HCT116 (cell line): ENCODE results near the gene SERAC1. TPM values are rescaled to one million over a fixed set of nuclear protein-coding genes. Genes with fewer than 3 reads are reported as not detected.

Experiments
- ATAC-seq: fragments of 200-7000 bp; cut with Tn5 transposase; 2 replicates; pipeline ENCODE4 v1.9.1; 2020; ENCODE audit warnings: mild to moderate bottlenecking, moderate library complexity
- BruUV-seq: library from RNA; stranded (reverse); fragments of 400-500 nt; replicated peaks from 2 replicates; lab custom pipeline; 2021; lab: Mats Ljungman, UMichigan
- CTCF ChIA-PET: fragments of 300-600 bp; sonication (Branson Sonifier 250); formaldehyde crosslinking; loops from one replicate; lab custom pipeline; 2021; ENCODE audit warnings: antibody characterized with exemption; lab: Charles Lee
- POLR2A ChIA-PET: fragments of 300-600, 350-600 bp; sonication (Branson Sonifier 250); formaldehyde crosslinking; loops from one replicate; lab custom pipeline; 2021; ENCODE audit warnings: antibody characterized with exemption; lab: Charles Lee
- RAD21 ChIA-PET, 2 experiments: fragments of 300-600 bp; sonication (Branson Sonifier 250); formaldehyde crosslinking; loops; one replicate each; lab custom pipeline; 2023; ENCODE audit warnings: low total read pairs in 2 of 2; ENCODE audit not compliant: uncharacterized antibody in 2 of 2, unreplicated experiment in 2 of 2, low non-redundant PET in 1 of 2; lab: Charles Lee
- DNase-seq: peaks from one replicate; pipeline ENCODE4 v3.0.0-alpha.2; 2010; ENCODE audit warnings: low read depth, low spot score
- H2AFZ ChIP-seq: fragments of 200-600 bp; shearing (Covaris generic), sonication (generic); 2 replicates; pipeline ENCODE4 v1.6.1; 2017; ENCODE audit warnings: low read depth, mixed run types, mixed read lengths, antibody characterized with exemption, low read length; ENCODE audit not compliant: poor library complexity, severe bottlenecking
- H3K27ac ChIP-seq: 2 replicates; pipeline ENCODE4 v1.5.1; 2012; ENCODE audit warnings: low read depth, low read length
- H3K27me3 ChIP-seq: fragments of 200-600 bp; sonication (generic); 2 replicates; pipeline ENCODE4 v1.6.1; 2016; ENCODE audit warnings: mixed run types, low read length, mixed read lengths; ENCODE audit not compliant: insufficient read depth
- H3K36me3 ChIP-seq, 2 experiments: fragments of 200-500 bp in 1 of 2; fragments of 200-600 bp in 1 of 2; sonication (Bioruptor generic) in 1 of 2; sonication (generic) in 1 of 2; 2 replicates each; pipeline versions ENCODE4 v1.5.1 to v1.6.1; 2014 to 2016; ENCODE audit warnings: low read length in 2 of 2, inconsistent platforms in 1 of 2, mixed read lengths in 1 of 2, mixed run types in 1 of 2; ENCODE audit not compliant: insufficient read depth in 2 of 2, control insufficient read depth in 1 of 2
- H3K4me1 ChIP-seq, 2 experiments: fragments of 200-600 bp in 1 of 2; sonication (generic) in 1 of 2; 2 replicates each; pipeline versions ENCODE4 v1.5.1 to v1.6.1; 2012 to 2017; ENCODE audit warnings: low read length in 2 of 2, inconsistent platforms in 1 of 2, mild to moderate bottlenecking in 1 of 2, mixed read lengths in 1 of 2, mixed run types in 1 of 2, moderate library complexity in 1 of 2; ENCODE audit not compliant: insufficient read depth in 2 of 2, control insufficient read depth in 1 of 2
- H3K4me2 ChIP-seq: fragments of 200-600 bp; sonication (generic); 2 replicates; pipeline ENCODE4 v1.6.1; 2017; ENCODE audit warnings: mixed run types, low read length, mixed read lengths
- H3K4me3 ChIP-seq, 2 experiments: fragments of 200-600 bp in 1 of 2; sonication (generic) in 1 of 2; replicated peaks in 1 of 2; 2 replicates each; pipeline ENCODE4 v1.5.1; 2011 to 2016; ENCODE audit warnings: low read length in 2 of 2, control low read depth in 1 of 2, low read depth in 1 of 2, mild to moderate bottlenecking in 1 of 2, mixed read lengths in 1 of 2, mixed run types in 1 of 2
- H3K79me2 ChIP-seq: fragments of 200-600 bp; sonication (generic); 2 replicates; pipeline ENCODE4 v1.6.1; 2017; ENCODE audit warnings: mild to moderate bottlenecking, mixed run types, low read length, moderate library complexity, mixed read lengths; ENCODE audit not compliant: insufficient read depth
- H3K9ac ChIP-seq: fragments of 200-600 bp; sonication (generic); 2 replicates; pipeline ENCODE4 v1.6.1; 2016; ENCODE audit warnings: low read length, mixed read lengths
- H3K9me2 ChIP-seq: fragments of 200-600 bp; sonication (generic), shearing (Covaris generic); 2 replicates; pipeline ENCODE4 v1.6.1; 2017; ENCODE audit warnings: mixed run types, mild to moderate bottlenecking, moderate library complexity; ENCODE audit not compliant: insufficient read depth
- H3K9me3 ChIP-seq, 2 experiments: fragments of 200-500 bp in 1 of 2; fragments of 200-600 bp in 1 of 2; sonication (Bioruptor generic) in 1 of 2; sonication (generic) in 1 of 2; 2 replicates each; pipeline ENCODE4 v1.6.1; 2014 to 2017; ENCODE audit warnings: low read length in 2 of 2, mixed read lengths in 2 of 2, inconsistent platforms in 1 of 2, low read depth in 1 of 2, mild to moderate bottlenecking in 1 of 2, mixed run types in 1 of 2, moderate library complexity in 1 of 2; ENCODE audit not compliant: control insufficient read depth in 1 of 2, insufficient read depth in 1 of 2
- H4K20me1 ChIP-seq: fragments of 200-600 bp; sonication (generic), shearing (Covaris generic); 2 replicates; pipeline ENCODE4 v1.6.1; 2017; ENCODE audit warnings: mixed run types, mild to moderate bottlenecking, moderate library complexity; ENCODE audit not compliant: insufficient read depth
- CEBPB ChIP-seq: IDR thresholded peaks from 2 replicates; pipeline ENCODE4 v1.6.1; 2012; ENCODE audit warnings: low read depth
- EGR1 ChIP-seq: IDR thresholded peaks from 2 replicates; pipeline ENCODE4 v1.6.1; 2012; ENCODE audit warnings: low read depth
- ELF1 ChIP-seq: IDR thresholded peaks from 2 replicates; pipeline ENCODE4 v1.6.1; 2012; ENCODE audit warnings: low read depth, borderline replicate concordance
- EZH2 ChIP-seq: fragments of 200-600 bp; sonication (generic); IDR thresholded peaks from 2 replicates; pipeline ENCODE4 v1.6.1; 2017; ENCODE audit warnings: antibody characterized with exemption, mixed run types
- EZH2phosphoT487 ChIP-seq: fragments of 200-600 bp; IDR thresholded peaks from 2 replicates; pipeline ENCODE4 v1.6.1; 2018; ENCODE audit warnings: antibody characterized with exemption, borderline replicate concordance
- JUND ChIP-seq: IDR thresholded peaks from 2 replicates; pipeline ENCODE4 v1.6.1; 2012
- RAD21 ChIP-seq: IDR thresholded peaks from 2 replicates; pipeline ENCODE4 v1.6.1; 2012; ENCODE audit warnings: low read depth, mild to moderate bottlenecking
- SIN3A ChIP-seq: IDR thresholded peaks from 2 replicates; pipeline ENCODE4 v1.6.1; 2012; ENCODE audit warnings: low read depth
- SP1 ChIP-seq: IDR thresholded peaks from 2 replicates; pipeline ENCODE4 v1.6.1; 2012; ENCODE audit warnings: low read depth
- SRF ChIP-seq: IDR thresholded peaks from 2 replicates; pipeline ENCODE4 v1.6.1; 2012; ENCODE audit warnings: low read depth
- YY1 ChIP-seq: IDR thresholded peaks from 2 replicates; pipeline ENCODE4 v1.6.1; 2011; ENCODE audit warnings: low read length, low read depth, moderate library complexity, mild to moderate bottlenecking; ENCODE audit not compliant: insufficient replicate concordance; ENCODE audit errors: extremely low read depth
- ZNF274 ChIP-seq: fragments of 200-500 bp; sonication (Bioruptor generic); IDR thresholded peaks from 2 replicates; pipeline ENCODE4 v1.6.1; 2014; ENCODE audit warnings: mild to moderate bottlenecking, low read depth, low read length, inconsistent platforms
- intact Hi-C: fragments of 100-400 bp; cut with micrococcal nuclease; formaldehyde crosslinking; loops from 2 replicates; pipeline ENCODE4 v1.10.0; 2022
- total RNA-seq: library from RNA; stranded (reverse); gene quantifications from one replicate; pipeline ENCODE4 v1.2.1, GENCODE V29; 2021; ENCODE audit not compliant: unreplicated experiment
- TF ChIP-seq, protein P1 (sequence below): IDR thresholded peaks from 2 replicates; pipeline ENCODE4 v1.6.1; 2012

SERAC1 gene
- total RNA-seq, 1 experiment from 2014 or later, result 7.6 TPM

DNA sequence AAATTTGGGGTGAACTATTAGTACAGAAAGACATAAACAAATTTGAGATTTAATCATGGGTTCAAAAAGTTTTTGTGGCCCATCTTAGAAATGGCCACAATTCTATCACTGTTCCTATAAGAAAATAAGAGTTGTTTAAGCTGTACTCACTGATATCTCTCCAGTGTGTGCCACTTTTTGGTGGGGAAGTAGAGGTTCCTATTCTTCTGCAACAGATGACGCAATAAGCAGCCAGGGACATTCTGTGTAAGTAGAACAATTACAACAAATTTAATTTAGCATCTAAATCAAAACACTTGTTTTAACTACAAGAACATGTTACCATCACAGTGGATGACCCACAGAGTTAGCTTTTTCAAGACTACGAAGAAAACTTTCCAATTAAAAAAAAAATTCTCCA, 9.9 kb downstream of the SERAC1 start:
- no peak overlapping the region for H2AFZ ChIP-seq
- TF ChIP-seq SIN3A (no peak), ZNF274 (no peak), EGR1 (no peak), YY1 (no peak)
- TF ChIP-seq, protein P1, sequence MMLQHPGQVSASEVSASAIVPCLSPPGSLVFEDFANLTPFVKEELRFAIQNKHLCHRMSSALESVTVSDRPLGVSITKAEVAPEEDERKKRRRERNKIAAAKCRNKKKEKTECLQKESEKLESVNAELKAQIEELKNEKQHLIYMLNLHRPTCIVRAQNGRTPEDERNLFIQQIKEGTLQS, result no peak
- H3K79me2 ChIP-seq, result 0 out of 2 replicates have a peak, but pooled peaks cover 5% of the 10 kb centered on the region
- no TSS peak for BruUV-seq
- ChIA-PET POLR2A (no interaction called here), CTCF (interaction anchor here (1.3 kb wide), 1 partner anchor 13 kb away, joined by 4 read pairs; no protein-coding TSS in a partner anchor), RAD21 (interaction anchor here in 1 of 2 experiments (0.6 kb wide), 1 partner anchor 13 kb away, joined by 4 read pairs; no protein-coding TSS in a partner anchor)
- DNase-seq (no peak), ATAC-seq (no peak)
- no peaks in the 10 kb centered on the region for H3K9me2 ChIP-seq
- H4K20me1 ChIP-seq, result 0 out of 2 replicates have a peak, but pooled peaks cover 3% of the 10 kb centered on the region
- peaks cover 6 to 24% of the 10 kb centered on the region in 2 experiments; a peak in 2 of 4 replicates for H3K4me1 ChIP-seq
- H3K27ac ChIP-seq, result no peak overlapping the region
- intact Hi-C loops, result no loop called here
- H3K4me2 ChIP-seq, result no peak overlapping the region
- H3K27me3 ChIP-seq, result no peaks in the 10 kb centered on the region
- no peak overlapping the region for H3K4me3 ChIP-seq
- 0 out of 4 replicates have a peak, but pooled peaks cover 0 to 3% of the 10 kb centered on the region in 2 experiments for H3K36me3 ChIP-seq
- no peaks in the 10 kb centered on the region for H3K9me3 ChIP-seq
- no peak overlapping the region for H3K9ac ChIP-seq

DNA sequence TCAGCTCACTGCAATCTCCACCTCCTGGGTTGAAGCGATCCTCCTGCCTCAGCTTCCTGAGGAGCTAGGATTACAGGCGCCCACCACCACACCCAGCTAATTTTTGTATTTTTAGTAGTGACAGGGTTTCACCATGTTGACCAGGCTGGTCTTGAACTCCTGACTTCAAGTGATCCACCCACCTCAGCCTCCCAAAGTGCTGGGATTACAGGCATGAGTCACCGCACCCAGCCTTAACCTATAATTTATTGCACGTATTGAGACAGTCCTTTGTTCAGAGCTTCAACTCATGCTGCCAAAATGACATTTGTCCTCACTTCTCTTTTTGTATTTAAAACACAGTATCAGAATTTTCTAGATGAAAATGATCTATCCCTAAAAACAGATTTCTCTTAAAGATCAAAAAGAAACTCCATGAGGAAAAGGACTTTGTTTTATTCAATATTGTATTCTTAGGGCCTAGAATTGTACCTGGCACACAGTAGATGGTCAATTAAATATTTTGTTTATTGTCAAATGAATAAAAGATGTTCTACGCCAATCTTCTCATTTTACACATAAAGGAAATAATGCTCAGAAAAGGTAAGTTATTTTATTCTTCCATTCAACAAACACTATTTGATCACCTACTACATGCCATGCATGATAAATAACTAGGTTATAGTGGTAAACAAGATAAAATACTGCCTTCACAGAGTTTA, 10.8 kb downstream of the SERAC1 start:
- Histone ChIP-seq H2AFZ (no peak overlapping the region), H3K27ac (no peak overlapping the region), H3K9me2 (no peaks in the 10 kb centered on the region), H3K4me3 (no peak overlapping the region), H3K9me3 (no peaks in the 10 kb centered on the region), H4K20me1 (0 out of 2 replicates have a peak, but pooled peaks cover 3% of the 10 kb centered on the region), H3K27me3 (no peaks in the 10 kb centered on the region), H3K4me1 (peaks cover 6 to 16% of the 10 kb centered on the region in 2 experiments; a peak in 2 of 4 replicates), H3K79me2 (no peaks in the 10 kb centered on the region), H3K4me2 (no peak overlapping the region), H3K9ac (no peak overlapping the region), H3K36me3 (0 out of 4 replicates have a peak, but pooled peaks cover 0 to 3% of the 10 kb centered on the region in 2 experiments)
- TF ChIP-seq, protein P1, result no peak
- TF ChIP-seq RAD21, result no peak
- TF ChIP-seq CEBPB, result no peak
- TF ChIP-seq JUND, result no peak
- TF ChIP-seq SP1, result no peak
- no peak for TF ChIP-seq SRF
- no peak for TF ChIP-seq ELF1
- TF ChIP-seq EGR1, result no peak
- TF ChIP-seq EZH2phosphoT487, result no peak
- TF ChIP-seq EZH2, result no peak
- CTCF ChIA-PET, result no interaction called here
- intact Hi-C loops, result no loop called here
- ATAC-seq (no peak), DNase-seq (no peak)
- RAD21 ChIA-PET, result no interaction called here
- POLR2A ChIA-PET, result no interaction called here
- no TSS peak for BruUV-seq
